SK-N-MC (cell line): ENCODE results near the gene CD99L2.

Experiments used
- EZH2 ChIP-seq: fragments of 200-600 bp; sonication (generic); IDR thresholded peaks from one replicate; pipeline ENCODE4 v1.6.1; 2017; ENCODE audit warnings: antibody characterized with exemption
- POLR2AphosphoS5 ChIP-seq: IDR thresholded peaks from 2 replicates; pipeline ENCODE4 v1.6.1; 2012; ENCODE audit warnings: mild to moderate bottlenecking, low read depth, low read length, borderline replicate concordance

GRCh38 chrX:150906694-150907093 is 8.2 kb upstream of the CD99L2 start:
- TF ChIP-seq EZH2 (no peak), POLR2AphosphoS5 (no peak)
